ENCODE results near the gene GIMD1. TPM values are rescaled to one million over a fixed set of nuclear protein-coding genes. Genes with fewer than 3 reads are reported as not detected.
"Not testable (repeated sequence)": the region's sequence is repeated elsewhere in the genome, so short reads cannot be mapped to it uniquely, and the experiment has no call there.

GIMD1 gene
- total RNA-seq, 1 experiment from 2014 or later = not detected

DNA sequence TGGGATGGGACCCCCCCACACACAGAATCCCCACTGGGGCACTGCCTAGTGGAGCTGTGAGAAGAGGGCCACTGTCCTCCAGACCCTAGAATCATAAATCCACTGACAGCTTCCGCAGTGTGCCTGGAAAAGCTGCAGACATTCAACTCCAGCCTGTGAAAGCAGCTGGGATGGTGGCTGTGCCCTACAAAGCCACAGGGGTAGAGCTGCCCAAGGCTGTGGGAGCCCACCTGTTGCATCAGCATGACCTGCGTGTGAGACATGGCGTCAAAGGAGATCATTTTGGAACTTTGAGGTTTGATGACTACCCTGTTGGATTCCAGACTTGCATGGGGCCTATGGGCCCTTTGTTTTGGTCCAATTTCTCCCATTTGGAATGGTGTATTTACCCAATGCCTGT, 29.9 kb downstream of the GIMD1 start:
- H3K27ac ChIP-seq = no peak overlapping the region
- H3K9me3 ChIP-seq (replicated peaks) = no peaks in the 10 kb centered on the region
- H3K4me1 ChIP-seq (replicated peaks) = no peaks in the 10 kb centered on the region
- H3K4me3 ChIP-seq = no peak overlapping the region
- no peak for DNase-seq (ENCODE audit: low read depth in 1 of 2, low spot score in 2 of 2)
- H3K36me3 ChIP-seq = peaks cover 70% of the 10 kb centered on the region
- no peaks in the 10 kb centered on the region for H3K27me3 ChIP-seq (replicated peaks)

DNA sequence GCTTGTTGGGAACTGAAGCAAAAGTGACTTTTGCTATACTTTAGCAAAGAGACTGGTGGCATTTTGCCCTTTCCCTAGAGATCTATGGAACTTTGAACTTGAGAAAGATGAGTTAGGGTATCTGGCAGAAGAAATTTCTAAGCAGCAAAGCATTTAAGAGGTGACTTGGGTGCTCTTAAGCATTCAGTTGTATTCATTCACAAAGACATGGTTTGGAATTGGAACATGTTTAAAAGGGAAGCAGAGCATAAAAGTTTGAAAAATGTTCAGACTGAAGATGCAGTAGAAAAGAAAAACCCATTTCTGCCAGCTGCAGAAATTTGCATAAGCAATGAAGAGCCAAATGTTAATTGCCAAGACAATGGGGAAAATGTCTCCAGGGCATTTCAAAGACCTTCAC, 30.7 kb downstream of the GIMD1 start:
- no peaks in the 10 kb centered on the region for H3K27me3 ChIP-seq (replicated peaks)
- H3K4me3 ChIP-seq = no peak overlapping the region
- H3K27ac ChIP-seq = no peak overlapping the region
- no peaks in the 10 kb centered on the region for H3K9me3 ChIP-seq (replicated peaks)
- H3K4me1 ChIP-seq (replicated peaks) = no peaks in the 10 kb centered on the region
- H3K36me3 ChIP-seq = peaks cover 69% of the 10 kb centered on the region
- DNase-seq (ENCODE audit: low read depth in 1 of 2, low spot score in 2 of 2) = no peak

DNA sequence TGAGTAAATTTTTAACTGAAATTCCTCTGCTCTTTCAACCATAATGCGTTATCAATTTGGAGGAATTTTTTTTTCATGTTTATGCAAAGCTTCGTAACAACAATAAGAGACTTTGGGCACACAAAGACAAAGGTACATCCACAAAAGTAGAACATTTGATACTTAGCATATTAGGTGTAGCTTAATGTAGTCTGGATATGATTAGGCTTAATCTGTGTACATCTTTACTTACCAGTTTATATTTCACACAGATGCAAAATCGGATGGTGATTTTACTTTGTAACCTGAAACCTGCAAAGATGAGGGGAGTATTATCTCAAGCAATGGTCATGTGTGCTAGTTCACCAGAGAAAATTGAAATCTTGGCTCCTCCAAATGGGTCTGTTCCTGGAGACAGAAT, 32.0 kb downstream of the GIMD1 start:
- Histone ChIP-seq H3K4me1 (replicated peaks) (no peaks in the 10 kb centered on the region), H3K4me3 (no peak overlapping the region), H3K27me3 (replicated peaks) (no peaks in the 10 kb centered on the region), H3K9me3 (replicated peaks) (no peaks in the 10 kb centered on the region), H3K27ac (no peak overlapping the region), H3K36me3 (peaks cover 71% of the 10 kb centered on the region)
- DNase-seq (ENCODE audit: low read depth in 1 of 2, low spot score in 2 of 2) = no peak

DNA sequence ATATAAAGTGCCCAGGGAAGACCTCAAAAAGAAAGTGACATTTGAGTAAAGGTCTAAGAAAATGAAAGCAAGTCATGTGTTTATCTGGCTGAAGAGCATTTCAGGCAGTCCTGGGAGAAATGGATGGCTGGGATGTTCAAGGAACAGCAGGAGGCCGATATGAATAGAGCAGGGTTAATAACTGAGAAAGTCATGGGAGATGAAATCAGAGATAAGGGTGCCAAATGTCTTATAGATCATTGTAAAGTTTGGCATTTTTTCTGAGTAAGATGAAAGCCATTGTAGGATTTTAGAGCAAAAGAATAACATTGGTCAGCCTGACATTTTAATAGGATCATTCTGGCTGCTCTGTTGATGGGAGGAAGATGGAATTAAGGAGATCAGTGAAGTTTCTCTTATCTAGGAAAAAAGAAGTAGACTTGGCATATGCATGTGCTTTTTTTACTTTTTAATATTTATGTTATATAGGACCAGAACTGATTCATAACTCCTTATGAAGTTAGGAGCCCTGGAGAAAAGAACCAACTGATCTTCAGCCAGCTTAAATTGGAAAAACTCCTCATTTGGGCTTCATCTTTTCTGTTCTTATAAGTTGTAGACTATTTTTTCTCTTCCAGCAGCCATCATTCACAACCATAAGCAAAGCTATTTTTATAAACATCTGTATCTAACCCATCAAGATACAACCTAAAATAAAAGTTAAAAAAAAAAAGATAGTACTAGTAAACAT, 33.7 kb downstream of the GIMD1 start:
- H3K27ac ChIP-seq = no peak overlapping the region
- peaks cover 80% of the 10 kb centered on the region for H3K36me3 ChIP-seq
- no peaks in the 10 kb centered on the region for H3K9me3 ChIP-seq (replicated peaks)
- no peaks in the 10 kb centered on the region for H3K27me3 ChIP-seq (replicated peaks)
- H3K4me1 ChIP-seq (replicated peaks) = no peaks in the 10 kb centered on the region
- no peak overlapping the region for H3K4me3 ChIP-seq
- DNase-seq (ENCODE audit: low read depth in 1 of 2, low spot score in 2 of 2) = no peak

DNA sequence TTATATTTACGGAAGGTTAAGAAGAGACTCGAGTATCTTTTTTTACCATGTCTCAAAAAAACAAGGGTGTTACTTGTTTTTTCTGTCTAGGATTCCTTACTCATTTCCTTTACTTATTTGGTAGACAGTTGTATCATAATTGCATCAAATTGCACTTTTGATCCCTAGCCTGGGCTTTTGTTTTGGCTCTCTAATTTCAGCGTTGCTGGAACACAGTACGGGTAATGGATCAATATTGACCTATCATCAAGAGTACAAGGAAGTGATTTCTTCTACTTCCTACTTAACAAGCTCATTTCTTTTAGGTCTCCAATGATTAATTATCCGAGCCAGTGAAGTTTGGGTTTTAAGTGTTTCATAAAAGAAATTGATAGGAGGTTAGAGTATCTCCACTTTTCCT, 35.4 kb downstream of the GIMD1 start:
- no peak for DNase-seq (ENCODE audit: low read depth in 1 of 2, low spot score in 2 of 2)
- H3K27ac ChIP-seq = no peak overlapping the region
- no peaks in the 10 kb centered on the region for H3K9me3 ChIP-seq (replicated peaks)
- no peaks in the 10 kb centered on the region for H3K27me3 ChIP-seq (replicated peaks)
- no peaks in the 10 kb centered on the region for H3K4me1 ChIP-seq (replicated peaks)
- H3K4me3 ChIP-seq = no peak overlapping the region
- peaks cover 80% of the 10 kb centered on the region for H3K36me3 ChIP-seq

DNA sequence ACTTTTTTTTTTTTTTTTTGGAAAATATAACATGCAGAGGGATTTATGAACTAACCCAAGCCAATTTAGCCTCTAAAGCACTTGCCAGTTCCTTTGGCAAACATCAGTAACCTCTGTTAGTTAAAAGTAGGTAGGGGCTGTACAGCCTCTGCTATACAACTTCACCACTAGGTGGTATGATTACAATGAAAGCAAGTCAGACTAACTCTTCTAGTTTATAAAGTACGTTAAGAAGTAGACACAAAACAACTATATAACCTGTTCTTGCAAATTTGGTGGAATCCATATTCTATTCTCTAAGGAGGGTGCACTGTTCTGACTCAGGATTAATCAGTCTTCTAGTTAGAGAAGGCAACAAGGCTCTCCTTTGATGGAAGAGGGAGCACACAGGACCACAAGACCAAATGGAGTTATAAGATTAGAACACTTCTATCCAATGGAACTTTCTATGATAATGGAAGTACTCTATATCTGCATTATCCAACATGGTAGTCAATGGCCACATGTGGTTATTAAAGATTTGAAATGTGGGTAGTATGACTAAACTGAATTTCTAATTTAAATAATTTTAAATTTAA, 39.4 kb downstream of the GIMD1 start:
- Histone ChIP-seq H3K4me1 (replicated peaks) (no peaks in the 10 kb centered on the region), H3K36me3 (peaks cover 72% of the 10 kb centered on the region), H3K9me3 (replicated peaks) (no peaks in the 10 kb centered on the region), H3K27me3 (replicated peaks) (no peaks in the 10 kb centered on the region), H3K27ac (no peak overlapping the region), H3K4me3 (no peak overlapping the region)
- DNase-seq (ENCODE audit: low read depth in 1 of 2, low spot score in 2 of 2) = peak in 1 of 2 experiments; percentile 51

DNA sequence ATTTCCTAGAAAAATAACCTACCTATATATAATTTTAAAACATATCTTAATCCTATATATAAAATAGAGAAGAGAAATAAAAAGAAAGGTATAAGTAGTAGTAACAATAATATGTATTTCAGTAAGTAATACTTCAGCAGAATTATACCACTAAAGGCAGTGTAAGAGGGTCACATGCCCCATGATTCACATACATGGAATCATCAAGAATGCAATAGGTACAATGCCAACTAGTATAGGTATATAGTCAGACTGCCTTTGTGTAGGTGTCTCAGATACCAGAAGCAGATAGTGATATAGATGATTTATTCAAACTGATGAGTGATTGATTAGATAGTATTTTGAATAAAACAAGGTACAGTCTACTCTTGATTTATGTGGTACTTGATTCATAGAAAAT, 42.8 kb downstream of the GIMD1 start:
- no peak for DNase-seq (ENCODE audit: low read depth in 1 of 2, low spot score in 2 of 2)
- Histone ChIP-seq H3K4me3 (no peak overlapping the region), H3K27me3 (replicated peaks) (no peaks in the 10 kb centered on the region), H3K9me3 (replicated peaks) (no peaks in the 10 kb centered on the region), H3K36me3 (peaks cover 48% of the 10 kb centered on the region), H3K27ac (no peak overlapping the region), H3K4me1 (replicated peaks) (no peaks in the 10 kb centered on the region)

DNA sequence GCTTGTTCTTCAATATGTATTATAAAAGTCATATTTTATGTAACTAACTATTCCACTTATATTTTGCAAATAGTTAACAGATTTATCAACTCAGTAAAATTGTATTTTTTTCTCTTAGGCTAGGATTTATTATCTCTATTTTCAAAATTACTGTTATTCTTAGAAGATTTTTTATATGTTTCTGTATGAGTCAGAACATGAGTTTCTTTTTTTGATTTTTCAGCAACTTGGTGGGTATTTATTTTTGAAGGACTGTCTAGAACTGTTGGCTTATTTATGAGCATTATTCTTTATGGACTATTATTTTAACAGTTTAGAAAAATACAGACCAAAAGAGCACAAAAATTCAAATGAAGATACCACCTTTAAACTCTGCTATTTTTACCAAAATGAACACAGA, 45.5 kb downstream of the GIMD1 start:
- no peak overlapping the region for H3K27ac ChIP-seq
- H3K4me3 ChIP-seq = no peak overlapping the region
- DNase-seq (ENCODE audit: low read depth in 1 of 2, low spot score in 2 of 2) = no peak
- H3K4me1 ChIP-seq (replicated peaks) = no peaks in the 10 kb centered on the region
- H3K27me3 ChIP-seq (replicated peaks) = no peaks in the 10 kb centered on the region
- H3K9me3 ChIP-seq (replicated peaks) = no peaks in the 10 kb centered on the region
- peaks cover 25% of the 10 kb centered on the region for H3K36me3 ChIP-seq

DNA sequence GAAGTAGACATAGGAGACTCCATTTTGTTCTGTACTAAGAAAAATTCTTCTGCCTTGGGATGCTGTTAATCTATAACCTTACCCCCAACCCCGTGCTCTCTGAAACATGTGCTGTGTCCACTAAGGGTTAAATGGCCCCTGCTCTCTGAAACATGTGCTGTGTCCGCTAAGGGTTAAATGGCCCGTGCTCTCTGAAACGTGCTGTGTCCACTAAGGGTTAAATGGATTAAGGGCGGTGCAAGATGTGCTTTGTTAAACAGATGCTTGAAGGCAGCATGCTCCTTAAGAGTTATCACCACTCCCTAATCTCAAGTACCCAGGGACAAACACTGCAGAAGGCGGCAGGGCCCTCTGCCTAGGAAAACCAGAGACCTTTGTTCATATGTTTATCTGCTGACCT, 46.8 kb downstream of the GIMD1 start:
- H3K27me3 ChIP-seq (replicated peaks); H3K4me1 ChIP-seq (replicated peaks); H3K9me3 ChIP-seq (replicated peaks); H3K27ac ChIP-seq; DNase-seq (ENCODE audit: low read depth in 1 of 2, low spot score in 2 of 2); H3K4me3 ChIP-seq: not testable (repeated sequence)
- peaks cover 12% of the 10 kb centered on the region for H3K36me3 ChIP-seq

DNA sequence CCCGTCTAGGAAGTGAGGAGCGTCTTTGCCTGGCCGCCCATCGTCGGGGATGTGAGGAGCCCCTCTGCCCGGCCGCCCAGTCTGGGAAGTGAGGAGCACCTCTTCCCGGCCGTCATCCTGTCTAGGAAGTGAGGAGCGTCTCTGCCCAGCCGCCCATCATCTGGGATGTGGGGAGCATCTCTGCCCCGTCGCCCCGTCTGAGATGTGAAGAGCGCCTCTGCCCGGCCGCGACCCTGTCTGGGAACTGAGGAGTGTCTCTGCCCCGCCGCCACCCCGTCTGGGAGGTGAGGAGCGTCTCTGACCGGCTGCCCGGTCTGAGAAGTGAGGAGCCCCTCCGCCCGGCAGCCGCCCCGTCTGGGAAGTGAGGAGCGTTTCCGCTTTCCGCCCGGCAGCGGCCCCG, 47.4 kb downstream of the GIMD1 start:
- not testable (repeated sequence) for H3K4me1 ChIP-seq (replicated peaks); H3K4me3 ChIP-seq; DNase-seq (ENCODE audit: low read depth in 1 of 2, low spot score in 2 of 2); H3K27me3 ChIP-seq (replicated peaks); H3K36me3 ChIP-seq; H3K9me3 ChIP-seq (replicated peaks); H3K27ac ChIP-seq

DNA sequence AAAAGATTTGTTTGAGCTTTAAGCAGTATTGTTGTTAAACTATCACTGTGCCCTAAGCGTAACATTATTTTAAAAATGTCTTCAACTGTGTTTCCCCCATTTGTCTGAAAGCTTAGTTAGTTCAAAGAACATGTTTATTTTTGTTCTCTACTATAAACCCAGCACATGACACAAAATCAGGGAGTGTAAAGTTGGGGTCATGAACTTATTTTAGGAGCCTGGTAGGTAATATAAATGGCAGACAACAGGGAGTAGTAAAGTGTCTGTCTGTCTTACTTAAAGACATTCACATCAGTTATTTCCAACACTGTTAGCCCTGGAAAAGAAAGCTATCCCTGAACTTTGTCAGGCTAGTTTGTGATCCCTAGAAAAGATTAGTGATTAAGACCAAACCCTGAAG, 48.3 kb downstream of the GIMD1 start:
- H3K36me3 ChIP-seq = peaks cover 4% of the 10 kb centered on the region; the same call in 1 of the 2 replicates
- peaks cover 10% of the 10 kb centered on the region for H3K4me1 ChIP-seq (replicated peaks)
- H3K4me3 ChIP-seq = no peak overlapping the region
- no peaks in the 10 kb centered on the region for H3K27me3 ChIP-seq (replicated peaks)
- no peak overlapping the region for H3K27ac ChIP-seq
- no peaks in the 10 kb centered on the region for H3K9me3 ChIP-seq (replicated peaks)
- no peak for DNase-seq (ENCODE audit: low read depth in 1 of 2, low spot score in 2 of 2)

DNA sequence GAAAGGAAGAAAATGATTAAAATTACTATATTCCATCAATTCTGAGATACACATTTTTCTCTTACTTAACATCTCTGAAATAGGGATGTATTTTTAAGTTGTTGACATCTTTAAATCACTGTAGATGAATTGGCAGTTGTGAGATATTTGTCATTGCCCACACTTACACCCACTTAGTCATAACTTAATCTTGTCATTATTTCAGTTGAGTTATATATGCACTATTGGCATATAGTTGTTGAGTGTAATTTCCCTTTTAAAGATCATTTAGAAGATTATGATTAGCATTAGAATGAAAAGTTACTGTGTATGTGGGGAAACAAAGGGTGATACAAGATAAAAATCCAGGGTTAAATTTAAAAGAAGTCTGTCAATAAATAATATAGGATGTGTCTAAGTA, 50.1 kb downstream of the GIMD1 start:
- Histone ChIP-seq H3K27me3 (replicated peaks) (no peaks in the 10 kb centered on the region), H3K36me3 (no peaks in the 10 kb centered on the region; the same call in 1 of the 2 replicates), H3K4me3 (no peak overlapping the region), H3K4me1 (replicated peaks) (peaks cover 10% of the 10 kb centered on the region), H3K27ac (no peak overlapping the region), H3K9me3 (replicated peaks) (no peaks in the 10 kb centered on the region)
- DNase-seq (ENCODE audit: low read depth in 1 of 2, low spot score in 2 of 2) = no peak

DNA sequence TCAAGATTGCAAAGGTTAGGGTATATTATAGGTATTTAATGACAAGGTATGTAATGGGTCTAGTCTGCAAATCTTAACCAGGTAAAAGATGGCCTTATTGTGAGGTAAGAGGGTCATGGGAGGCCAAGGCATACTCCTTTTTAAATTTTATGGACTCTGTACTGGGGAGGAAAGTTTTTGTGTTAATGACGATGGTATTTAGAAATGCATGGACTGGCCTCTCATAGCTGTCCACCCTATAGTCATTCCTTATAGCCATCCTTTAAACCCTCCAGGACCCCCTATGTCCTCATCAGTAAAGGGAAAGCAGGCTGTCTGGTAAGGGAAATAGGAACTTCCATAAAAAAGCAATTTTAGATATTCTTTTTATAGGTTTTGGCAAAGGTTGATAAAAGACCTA, 50.8 kb downstream of the GIMD1 start:
- H3K27me3 ChIP-seq (replicated peaks) = no peaks in the 10 kb centered on the region
- peaks cover 10% of the 10 kb centered on the region for H3K4me1 ChIP-seq (replicated peaks)
- no peak overlapping the region; the same call in 1 of the 2 replicates for H3K4me3 ChIP-seq
- H3K27ac ChIP-seq = no peak overlapping the region
- no peak for DNase-seq (ENCODE audit: low read depth in 1 of 2, low spot score in 2 of 2)
- H3K9me3 ChIP-seq (replicated peaks) = no peaks in the 10 kb centered on the region
- H3K36me3 ChIP-seq = no peaks in the 10 kb centered on the region; the same call in 1 of the 2 replicates

DNA sequence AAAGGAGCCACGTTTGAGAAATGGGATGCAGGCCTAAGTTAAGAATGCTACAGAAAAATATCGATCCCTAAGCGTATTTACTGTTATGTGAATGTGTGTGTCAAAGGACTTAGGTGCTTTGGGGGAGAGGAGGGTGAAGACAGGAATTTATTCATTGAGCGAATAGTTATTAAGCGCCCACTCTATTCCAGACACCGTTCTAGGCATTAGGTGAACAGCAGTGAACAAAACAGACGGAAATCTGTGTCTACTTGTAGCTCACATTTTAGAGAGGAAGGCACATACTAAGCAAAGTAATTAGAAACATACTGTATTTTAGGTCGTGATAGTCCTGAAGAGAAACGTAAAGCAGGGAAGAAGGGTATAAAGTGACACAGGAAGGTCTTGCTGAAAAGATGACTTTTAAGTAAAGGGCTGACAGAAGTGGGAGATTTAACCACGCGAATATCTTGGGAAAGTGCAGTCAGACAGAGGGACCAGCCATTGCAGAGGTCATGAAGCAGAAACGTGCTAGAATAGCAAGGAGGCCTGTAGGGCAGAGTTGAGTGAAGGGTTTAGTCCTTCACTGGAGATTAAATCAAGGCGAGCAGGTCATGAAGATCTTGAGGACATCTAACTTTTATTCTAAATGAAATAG, 51.7 kb downstream of the GIMD1 start:
- H3K4me3 ChIP-seq = peak overlapping the region; percentile 60
- H3K36me3 ChIP-seq = no peaks in the 10 kb centered on the region; the same call in 1 of the 2 replicates
- H3K27ac ChIP-seq = peak overlapping the region; percentile 98
- no peaks in the 10 kb centered on the region for H3K9me3 ChIP-seq (replicated peaks)
- peaks cover 10% of the 10 kb centered on the region for H3K4me1 ChIP-seq (replicated peaks)
- no peak for DNase-seq (ENCODE audit: low read depth in 1 of 2, low spot score in 2 of 2)
- H3K27me3 ChIP-seq (replicated peaks) = no peaks in the 10 kb centered on the region
